MCF 10A (cell line): ENCODE measurements around the gene PLA2G6. TPM values are rescaled to one million over a fixed set of nuclear protein-coding genes. Genes with fewer than 3 reads are reported as not detected.

Source experiments
- BruUV-seq: library from RNA; stranded (reverse); fragments of 400-500 nt; replicated peaks from 2 replicates; lab custom pipeline; 2021; lab: Mats Ljungman, UMichigan
- CTCF ChIA-PET: fragments of 300-600 bp; sonication (Branson Sonifier 250); formaldehyde crosslinking; extraction: SDS; loops from one replicate; lab custom pipeline; 2021; ENCODE audit warnings: antibody characterized with exemption, inconsistent platforms; lab: Yijun Ruan, JAX
- POLR2A ChIA-PET: fragments of 300-600, 350-650 bp; sonication (Branson Sonifier 250); formaldehyde crosslinking; extraction: SDS; loops from one replicate; lab custom pipeline; 2020; ENCODE audit warnings: antibody characterized with exemption, inconsistent platforms; lab: Yijun Ruan, JAX
- DNase-seq: peaks from one replicate; pipeline ENCODE4 v3.0.0-alpha.2; 2018; ENCODE audit not compliant: unreplicated experiment
- H3K27ac Mint-ChIP-seq: one replicate; pipeline ENCODE4 v1.8.0; 2022; ENCODE audit warnings: mild to moderate bottlenecking, low read depth, mixed read lengths; ENCODE audit not compliant: unreplicated experiment
- H3K27me3 Mint-ChIP-seq: one replicate; pipeline ENCODE4 v1.8.0; 2022; ENCODE audit warnings: mixed read lengths; ENCODE audit not compliant: insufficient read depth, unreplicated experiment
- H3K36me3 Mint-ChIP-seq: one replicate; pipeline ENCODE4 v1.8.0; 2022; ENCODE audit warnings: mild to moderate bottlenecking, moderate library complexity, mixed read lengths; ENCODE audit not compliant: insufficient read depth, unreplicated experiment
- H3K4me1 Mint-ChIP-seq: one replicate; pipeline ENCODE4 v1.8.0; 2022; ENCODE audit warnings: mixed read lengths; ENCODE audit not compliant: insufficient read depth, unreplicated experiment
- H3K4me3 Mint-ChIP-seq: one replicate; pipeline ENCODE4 v1.8.0; 2022; ENCODE audit warnings: mild to moderate bottlenecking, moderate library complexity, mixed read lengths; ENCODE audit not compliant: unreplicated experiment
- H3K9me3 Mint-ChIP-seq: one replicate; pipeline ENCODE4 v1.8.0; 2022; ENCODE audit warnings: mixed read lengths; ENCODE audit not compliant: unreplicated experiment
- intact Hi-C: fragments of 100-400 bp; cut with micrococcal nuclease; formaldehyde crosslinking; loops from 2 replicates; pipeline ENCODE4 v1.14.1; 2022
- total RNA-seq: library from RNA; stranded (reverse); gene quantifications from 2 replicates; pipeline ENCODE4 v1.2.3, GENCODE V29; 2022
- TF ChIP-seq, protein P1 (sequence below): fragments of 200-600 bp; IDR thresholded peaks from one replicate; pipeline ENCODE4 v1.8.0; 2022; ENCODE audit warnings: antibody characterized with exemption, mild to moderate bottlenecking; ENCODE audit not compliant: unreplicated experiment

Gene PLA2G6
- total RNA-seq, 1 experiment from 2014 or later: 37.5 TPM

DNA sequence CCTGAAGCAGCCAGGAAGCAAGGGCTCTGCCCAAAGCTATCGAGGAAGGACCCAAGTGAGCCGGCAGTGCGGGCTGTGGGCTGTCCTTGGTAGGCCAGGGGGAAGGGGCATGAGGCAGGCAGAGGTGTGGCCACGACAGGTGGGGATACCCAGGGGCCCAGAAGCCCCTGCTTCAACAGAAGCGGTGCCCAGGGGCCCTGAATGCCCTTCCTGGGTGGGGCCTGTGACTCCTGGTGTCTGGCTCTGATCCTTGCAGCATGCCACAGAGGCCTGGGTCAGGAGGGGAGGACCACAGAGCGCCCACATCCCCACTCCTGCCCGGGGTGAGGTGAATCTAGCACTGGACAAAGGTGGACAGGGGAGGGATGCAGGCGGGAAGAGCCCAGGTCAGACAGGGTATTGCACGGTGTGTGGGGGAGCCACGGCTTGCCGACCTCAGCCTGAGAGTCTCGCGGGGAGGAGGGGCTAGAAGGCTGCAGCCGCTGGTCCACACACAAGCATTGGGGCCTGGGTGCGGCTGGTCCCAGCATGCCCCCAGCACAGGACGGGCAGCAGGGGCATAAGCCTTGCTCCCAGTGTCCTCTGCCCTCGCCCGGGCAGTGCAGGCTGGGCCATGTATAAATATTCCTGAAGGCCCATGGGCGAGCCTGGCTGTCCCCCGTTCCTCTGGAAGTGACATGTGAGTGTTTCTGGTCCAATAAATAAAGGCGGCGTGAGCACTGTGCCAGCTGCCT, 39.2 kb upstream of the PLA2G6 start:
- DNase-seq: no peak
- no TSS peak for BruUV-seq
- peaks cover 51% of the 10 kb centered on the region for H3K36me3 Mint-ChIP-seq
- POLR2A ChIA-PET: interaction anchor here (0.9 to 4.8 kb wide), 4 partner anchors 8 to 40 kb away, joined by 4 to 64 read pairs (median 38); partner anchors contain the start of gene MAFF
- CTCF ChIA-PET: interaction anchor here (1.7 kb wide), 1 partner anchor 107 kb away, joined by 6 read pairs; no protein-coding TSS in a partner anchor
- peak overlapping the region; percentile 97 for H3K27ac Mint-ChIP-seq
- no peaks in the 10 kb centered on the region for H3K27me3 Mint-ChIP-seq
- H3K4me1 Mint-ChIP-seq: peaks cover 39% of the 10 kb centered on the region
- peak overlapping the region; percentile 28 for H3K4me3 Mint-ChIP-seq
- TF ChIP-seq, protein P1, sequence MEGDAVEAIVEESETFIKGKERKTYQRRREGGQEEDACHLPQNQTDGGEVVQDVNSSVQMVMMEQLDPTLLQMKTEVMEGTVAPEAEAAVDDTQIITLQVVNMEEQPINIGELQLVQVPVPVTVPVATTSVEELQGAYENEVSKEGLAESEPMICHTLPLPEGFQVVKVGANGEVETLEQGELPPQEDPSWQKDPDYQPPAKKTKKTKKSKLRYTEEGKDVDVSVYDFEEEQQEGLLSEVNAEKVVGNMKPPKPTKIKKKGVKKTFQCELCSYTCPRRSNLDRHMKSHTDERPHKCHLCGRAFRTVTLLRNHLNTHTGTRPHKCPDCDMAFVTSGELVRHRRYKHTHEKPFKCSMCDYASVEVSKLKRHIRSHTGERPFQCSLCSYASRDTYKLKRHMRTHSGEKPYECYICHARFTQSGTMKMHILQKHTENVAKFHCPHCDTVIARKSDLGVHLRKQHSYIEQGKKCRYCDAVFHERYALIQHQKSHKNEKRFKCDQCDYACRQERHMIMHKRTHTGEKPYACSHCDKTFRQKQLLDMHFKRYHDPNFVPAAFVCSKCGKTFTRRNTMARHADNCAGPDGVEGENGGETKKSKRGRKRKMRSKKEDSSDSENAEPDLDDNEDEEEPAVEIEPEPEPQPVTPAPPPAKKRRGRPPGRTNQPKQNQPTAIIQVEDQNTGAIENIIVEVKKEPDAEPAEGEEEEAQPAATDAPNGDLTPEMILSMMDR: no peak
- intact Hi-C loops: no loop called here
- no peaks in the 10 kb centered on the region for H3K9me3 Mint-ChIP-seq

DNA sequence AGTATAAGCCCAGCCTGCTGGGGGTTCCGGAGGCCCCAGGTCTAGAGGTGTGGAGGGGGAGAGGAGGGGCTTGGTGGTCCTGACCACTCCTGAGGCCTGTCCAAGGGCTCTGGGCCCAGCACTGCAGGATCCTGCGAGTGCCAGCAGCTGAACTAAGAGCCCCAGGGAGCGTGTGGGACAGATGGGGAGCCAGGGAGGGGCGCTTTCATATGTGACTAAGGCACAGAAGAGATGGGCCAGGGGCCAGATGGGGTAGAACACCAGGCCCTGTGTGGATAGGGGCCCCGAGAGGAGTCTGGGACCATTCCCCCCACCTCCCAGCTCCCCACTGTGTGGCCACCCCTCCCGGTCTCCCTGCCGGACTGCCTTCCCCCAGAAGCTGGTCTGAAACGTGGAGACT, 38.5 kb upstream of the PLA2G6 start:
- no peaks in the 10 kb centered on the region for H3K9me3 Mint-ChIP-seq
- H3K27me3 Mint-ChIP-seq: no peaks in the 10 kb centered on the region
- CTCF ChIA-PET: interaction anchor here (1.2 kb wide), 1 partner anchor 20 kb away, joined by 4 read pairs; no protein-coding TSS in a partner anchor
- peaks cover 56% of the 10 kb centered on the region for H3K36me3 Mint-ChIP-seq
- peak overlapping the region; percentile 97 for H3K27ac Mint-ChIP-seq
- POLR2A ChIA-PET: interaction anchor here (0.9 to 4.8 kb wide), 5 partner anchors 9 to 41 kb away, joined by 3 to 64 read pairs (median 28); partner anchors contain the start of gene MAFF
- DNase-seq: no peak
- TF ChIP-seq, protein P1: no peak
- BruUV-seq: no TSS peak
- H3K4me1 Mint-ChIP-seq: peaks cover 45% of the 10 kb centered on the region
- no peak overlapping the region for H3K4me3 Mint-ChIP-seq
- intact Hi-C loops: no loop called here

DNA sequence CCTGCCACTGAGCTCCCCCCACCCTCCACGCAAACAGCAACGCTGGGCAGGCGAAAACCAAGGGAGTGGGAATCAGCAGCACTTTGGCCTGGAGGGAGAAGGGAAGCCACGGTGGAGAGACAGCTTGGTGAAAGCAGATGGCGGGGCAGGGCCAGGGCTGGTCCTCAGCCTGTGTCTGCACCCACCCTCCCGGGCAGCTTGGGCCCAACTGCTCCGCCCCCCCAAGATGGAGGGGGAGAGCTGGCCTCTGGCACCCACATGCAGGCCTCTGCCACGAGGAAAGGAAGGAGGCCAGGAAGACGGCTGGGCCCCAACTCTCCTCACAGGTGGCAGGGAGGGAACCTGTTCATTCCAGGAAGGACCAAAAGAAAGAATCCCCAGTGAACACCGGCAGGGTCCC, 38.0 kb upstream of the PLA2G6 start:
- peaks cover 48% of the 10 kb centered on the region for H3K4me1 Mint-ChIP-seq
- DNase-seq: no peak
- H3K36me3 Mint-ChIP-seq: peaks cover 62% of the 10 kb centered on the region
- POLR2A ChIA-PET: interaction anchor here (1.1 to 4.8 kb wide), 9 partner anchors 10 to 479 kb away, joined by 3 to 64 read pairs (median 3); partner anchors contain the start of gene MAFF
- H3K9me3 Mint-ChIP-seq: no peaks in the 10 kb centered on the region
- no peaks in the 10 kb centered on the region for H3K27me3 Mint-ChIP-seq
- peak overlapping the region; percentile 97 for H3K27ac Mint-ChIP-seq
- BruUV-seq: no TSS peak
- TF ChIP-seq, protein P1: no peak
- H3K4me3 Mint-ChIP-seq: no peak overlapping the region
- intact Hi-C loops: no loop called here
- CTCF ChIA-PET: interaction anchor here (0.5 to 1.3 kb wide), 4 partner anchors 20 to 322 kb away, joined by 3 to 4 read pairs (median 4); no protein-coding TSS in a partner anchor
